Inferior parietal cortex (tissue), 1 donor: Measurements from ENCODE around the gene PDLIM1.

Source experiments
- DNase-seq: peaks from one replicate; pipeline ENCODE4 v3.0.0-alpha.2; 2016; ENCODE audit errors: extremely low spot score

PDLIM1 gene

GRCh38 chr10:95290461-95291364, at the start of gene PDLIM1:
TSS of gene PDLIM1 (minus strand) at chr10:95291003. CDS start at chr10:95290915, 88 bp downstream.
- DNase-seq = no peak

- no peak for DNase-seq
These were observed 49.1 kb upstream of the PDLIM1 start for GRCh38 chr10:95339863-95340262.

GRCh38 chr10:95337423-95338160, 46.8 kb upstream of the PDLIM1 start:
- no peak for DNase-seq

GRCh38 chr10:95336702-95337101, 45.9 kb upstream of the PDLIM1 start:
- no peak for DNase-seq

- DNase-seq = no peak
These were observed 45.3 kb upstream of the PDLIM1 start for GRCh38 chr10:95335933-95336699.

- no peak for DNase-seq
These were observed 44.0 kb upstream of the PDLIM1 start for GRCh38 chr10:95334805-95335144.

- DNase-seq = no peak
These were observed 43.4 kb upstream of the PDLIM1 start for GRCh38 chr10:95333997-95334804.

GRCh38 chr10:95332666-95333249, 42.0 kb upstream of the PDLIM1 start:
- DNase-seq = no peak

- DNase-seq = no peak
These were observed 40.9 kb upstream of the PDLIM1 start for GRCh38 chr10:95331596-95332130.

GRCh38 chr10:95330966-95331453, 40.2 kb upstream of the PDLIM1 start:
- no peak for DNase-seq

GRCh38 chr10:95329296-95329695, 38.5 kb upstream of the PDLIM1 start:
- DNase-seq = no peak

GRCh38 chr10:95328013-95328412, 37.2 kb upstream of the PDLIM1 start:
- DNase-seq = peak; percentile 34

- peak; percentile 21 for DNase-seq
These were observed 36.6 kb upstream of the PDLIM1 start for GRCh38 chr10:95327367-95327766.

- DNase-seq = no peak
These were observed 35.6 kb upstream of the PDLIM1 start for GRCh38 chr10:95326396-95326795.

- no peak for DNase-seq
These were observed 35.1 kb upstream of the PDLIM1 start for GRCh38 chr10:95325863-95326262.

GRCh38 chr10:95324436-95325268, 33.8 kb upstream of the PDLIM1 start:
- DNase-seq = no peak

- DNase-seq = no peak
These were observed 30.9 kb upstream of the PDLIM1 start for GRCh38 chr10:95321554-95322301.

GRCh38 chr10:95319239-95319638, 28.4 kb upstream of the PDLIM1 start:
- no peak for DNase-seq

GRCh38 chr10:95315509-95315908, 24.7 kb upstream of the PDLIM1 start:
- DNase-seq = no peak
